OCI-LY1 (cell line): ENCODE data around the gene HES5.
"Not testable (repeated sequence)": the region's sequence is repeated elsewhere in the genome, so short reads cannot be mapped to it uniquely, and the experiment has no call there.

Source experiments
- EZH2 ChIP-seq: fragments of 200-600 bp; sonication (generic), shearing (Covaris generic); IDR thresholded peaks from 2 replicates; pipeline ENCODE4 v1.8.0; 2017; ENCODE audit warnings: borderline replicate concordance, mixed run types, mild to moderate bottlenecking, antibody characterized with exemption, low read length, moderate library complexity, mixed read lengths
- TF ChIP-seq, protein P1 (sequence below): fragments of 200-600 bp; sonication (generic), shearing (Covaris generic); IDR thresholded peaks from 2 replicates; pipeline ENCODE4 v1.5.1; 2017; ENCODE audit warnings: mild to moderate bottlenecking, antibody characterized with exemption, low read length, moderate library complexity, mixed read lengths

DNA sequence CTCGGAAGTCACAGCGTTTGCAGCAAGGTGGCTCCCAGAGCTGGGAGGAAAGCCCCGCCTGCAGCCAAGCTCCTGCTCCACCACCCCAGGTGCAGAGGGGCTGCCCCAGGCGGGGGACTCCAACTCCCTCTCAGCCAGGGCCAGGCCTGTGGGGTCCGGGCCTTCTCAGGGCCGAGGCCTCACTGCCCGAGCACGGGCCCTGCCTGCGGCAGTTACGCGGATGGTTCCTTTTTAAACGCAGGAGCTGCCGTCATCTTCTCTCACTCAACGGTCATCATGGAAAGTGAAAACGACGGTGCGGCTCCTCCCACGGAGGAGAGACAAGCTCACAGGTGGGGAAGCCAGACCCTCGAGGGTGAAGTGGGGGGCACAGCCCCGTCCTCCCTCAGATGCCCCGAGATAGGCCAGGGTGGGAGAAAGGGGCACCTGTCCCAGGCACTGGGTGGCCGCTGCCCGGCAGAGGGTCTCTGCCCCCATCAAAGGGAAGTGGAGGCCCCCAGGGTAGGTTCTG lies 47.6 kb upstream of the HES5 start:
- TF ChIP-seq, protein P1, sequence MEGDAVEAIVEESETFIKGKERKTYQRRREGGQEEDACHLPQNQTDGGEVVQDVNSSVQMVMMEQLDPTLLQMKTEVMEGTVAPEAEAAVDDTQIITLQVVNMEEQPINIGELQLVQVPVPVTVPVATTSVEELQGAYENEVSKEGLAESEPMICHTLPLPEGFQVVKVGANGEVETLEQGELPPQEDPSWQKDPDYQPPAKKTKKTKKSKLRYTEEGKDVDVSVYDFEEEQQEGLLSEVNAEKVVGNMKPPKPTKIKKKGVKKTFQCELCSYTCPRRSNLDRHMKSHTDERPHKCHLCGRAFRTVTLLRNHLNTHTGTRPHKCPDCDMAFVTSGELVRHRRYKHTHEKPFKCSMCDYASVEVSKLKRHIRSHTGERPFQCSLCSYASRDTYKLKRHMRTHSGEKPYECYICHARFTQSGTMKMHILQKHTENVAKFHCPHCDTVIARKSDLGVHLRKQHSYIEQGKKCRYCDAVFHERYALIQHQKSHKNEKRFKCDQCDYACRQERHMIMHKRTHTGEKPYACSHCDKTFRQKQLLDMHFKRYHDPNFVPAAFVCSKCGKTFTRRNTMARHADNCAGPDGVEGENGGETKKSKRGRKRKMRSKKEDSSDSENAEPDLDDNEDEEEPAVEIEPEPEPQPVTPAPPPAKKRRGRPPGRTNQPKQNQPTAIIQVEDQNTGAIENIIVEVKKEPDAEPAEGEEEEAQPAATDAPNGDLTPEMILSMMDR = not testable (repeated sequence)
- not testable (repeated sequence) for TF ChIP-seq EZH2
